ENCODE data around the gene IL23R. TPM values are rescaled to one million over a fixed set of nuclear protein-coding genes. Genes with fewer than 3 reads are reported as not detected.

Gene IL23R
- total RNA-seq, 1 donor from 2014 or later: not detected

- TF ChIP-seq CTCF (IDR thresholded peaks at IDR 0.05; ENCODE audit: borderline replicate concordance): no peak
- no peaks in the 10 kb centered on the region for H3K4me1 ChIP-seq
- no peaks in the 10 kb centered on the region for H3K36me3 ChIP-seq
- intact Hi-C loops (cut with micrococcal nuclease): no loop called here
- H3K27me3 ChIP-seq (ENCODE audit: low read depth): no peaks in the 10 kb centered on the region
- H3K4me3 ChIP-seq: no peak overlapping the region
- no peak for DNase-seq
- H3K27ac ChIP-seq (replicated peaks): no peak overlapping the region
- H3K9me3 ChIP-seq (replicated peaks): no peaks in the 10 kb centered on the region
Measured at GRCh38 chr1:67285780-67286488, 119.7 kb downstream of the IL23R start.

- H3K27me3 ChIP-seq (ENCODE audit: low read depth): no peaks in the 10 kb centered on the region
- no peak overlapping the region for H3K27ac ChIP-seq (replicated peaks)
- H3K36me3 ChIP-seq: no peaks in the 10 kb centered on the region
- no peaks in the 10 kb centered on the region for H3K9me3 ChIP-seq (replicated peaks)
- no peak for TF ChIP-seq CTCF (IDR thresholded peaks at IDR 0.05; ENCODE audit: borderline replicate concordance)
- intact Hi-C loops (cut with micrococcal nuclease): no loop called here
- H3K4me1 ChIP-seq: no peaks in the 10 kb centered on the region
- no peak overlapping the region for H3K4me3 ChIP-seq
- no peak for DNase-seq
Measured at GRCh38 chr1:67290236-67290635, 124.0 kb downstream of the IL23R start.

DNA sequence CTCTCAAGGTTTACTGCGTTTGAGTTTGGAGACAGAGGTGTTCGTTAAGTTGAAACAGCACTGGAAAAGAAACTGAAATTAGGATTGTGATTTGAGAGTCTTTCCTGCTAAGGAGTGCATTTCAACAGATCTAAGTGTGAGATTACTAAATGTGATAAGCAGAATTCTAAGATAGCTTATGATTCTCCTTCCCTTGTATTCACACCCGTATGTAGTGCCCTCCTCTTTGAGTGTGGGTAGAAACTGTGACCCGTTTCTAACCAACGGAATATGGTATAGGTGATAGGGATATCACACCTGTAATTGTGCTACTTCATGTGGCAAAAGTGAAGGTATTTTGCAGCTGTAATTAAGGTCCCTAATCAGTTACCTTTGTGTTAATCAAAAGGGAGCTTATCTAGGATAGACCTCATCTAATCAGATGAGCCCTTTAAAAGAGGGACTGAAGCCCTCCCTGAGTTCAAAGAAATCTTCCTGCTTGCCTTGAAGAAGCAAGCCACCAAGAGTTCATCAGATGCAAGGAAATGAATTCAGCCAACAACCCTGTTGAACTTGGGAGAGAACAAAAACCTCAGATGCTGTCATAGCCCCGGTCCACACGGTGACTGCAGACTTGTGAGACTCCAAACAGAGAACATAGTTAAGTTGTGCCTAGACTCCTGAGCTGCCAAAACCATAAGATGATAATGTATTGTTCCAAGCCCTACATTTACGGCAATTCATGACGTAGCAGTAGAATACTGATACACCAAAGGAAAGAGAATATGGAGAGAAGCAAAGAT is 128.8 kb downstream of the IL23R start:
- intact Hi-C loops (cut with micrococcal nuclease): no loop called here
- DNase-seq: no peak
- H3K4me3 ChIP-seq: no peak overlapping the region
- H3K27me3 ChIP-seq (ENCODE audit: low read depth): peaks cover 14% of the 10 kb centered on the region
- H3K27ac ChIP-seq (replicated peaks): no peak overlapping the region
- TF ChIP-seq CTCF (IDR thresholded peaks at IDR 0.05; ENCODE audit: borderline replicate concordance): no peak
- no peaks in the 10 kb centered on the region for H3K36me3 ChIP-seq
- H3K4me1 ChIP-seq: no peaks in the 10 kb centered on the region
- H3K9me3 ChIP-seq (replicated peaks): no peaks in the 10 kb centered on the region

- Histone ChIP-seq H3K36me3 (no peaks in the 10 kb centered on the region), H3K9me3 (replicated peaks) (no peaks in the 10 kb centered on the region), H3K27ac (replicated peaks) (no peak overlapping the region), H3K4me3 (no peak overlapping the region), H3K4me1 (no peaks in the 10 kb centered on the region), H3K27me3 (ENCODE audit: low read depth) (peaks cover 14% of the 10 kb centered on the region)
- DNase-seq: no peak
- TF ChIP-seq CTCF (IDR thresholded peaks at IDR 0.05; ENCODE audit: borderline replicate concordance): no peak
- intact Hi-C loops (cut with micrococcal nuclease): no loop called here
Measured at GRCh38 chr1:67298762-67299161, 132.5 kb downstream of the IL23R start.

- TF ChIP-seq CTCF (IDR thresholded peaks at IDR 0.05; ENCODE audit: borderline replicate concordance): no peak
- H3K9me3 ChIP-seq (replicated peaks): no peaks in the 10 kb centered on the region
- H3K4me3 ChIP-seq: no peak overlapping the region
- no peaks in the 10 kb centered on the region for H3K36me3 ChIP-seq
- no peaks in the 10 kb centered on the region for H3K4me1 ChIP-seq
- peaks cover 14% of the 10 kb centered on the region for H3K27me3 ChIP-seq (ENCODE audit: low read depth)
- intact Hi-C loops (cut with micrococcal nuclease): no loop called here
- no peak for DNase-seq
- H3K27ac ChIP-seq (replicated peaks): no peak overlapping the region
Measured at GRCh38 chr1:67299296-67299695, 133.0 kb downstream of the IL23R start.

All from left ventricle myocardium inferior (tissue), 1 donor.